Mesenteric fat pad (tissue), 1 donor: ENCODE data around the gene MGRN1. TPM values are rescaled to one million over a fixed set of nuclear protein-coding genes. Genes with fewer than 3 reads are reported as not detected.
"Not testable (repeated sequence)": the region's sequence is repeated elsewhere in the genome, so short reads cannot be mapped to it uniquely, and the experiment has no call there.

Experiments used
- DNase-seq: peaks from one replicate; pipeline ENCODE4 v3.0.0-alpha.2; 2020; ENCODE audit warnings: low spot score
- total RNA-seq: library from RNA; stranded (reverse); fragmentation: NEBNext Ultra II Directional; extraction: Animal tissue kit (Norgen Biotek cat#: 25700); gene quantifications from one replicate; pipeline ENCODE4 v1.2.1, GENCODE V29; 2021
- donor health status: DM: yes; HTN: yes; CAD: no.

Gene MGRN1
- total RNA-seq, 1 donor from 2014 or later = 74.1 TPM

DNA sequence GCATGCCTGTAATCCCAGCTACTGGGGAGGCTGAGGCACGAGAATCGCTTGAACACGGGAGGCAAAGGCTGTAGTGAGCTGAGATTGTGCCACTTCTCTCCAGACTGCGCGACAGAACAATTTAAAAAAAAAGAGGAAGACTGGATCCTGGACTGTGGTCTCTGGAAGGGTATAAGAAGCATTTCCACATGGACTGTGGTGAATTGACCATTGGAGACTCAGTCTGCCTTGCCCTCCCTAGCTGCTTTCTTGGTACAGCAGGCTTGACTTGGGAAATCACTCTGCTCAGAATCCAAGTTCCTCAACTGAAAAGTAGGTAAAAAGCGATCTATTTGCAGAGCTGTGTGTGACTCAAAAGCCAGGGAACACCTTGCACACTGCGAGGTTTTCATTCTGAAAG lies 1.0 kb upstream of the MGRN1 start:
- no peak for DNase-seq

DNA sequence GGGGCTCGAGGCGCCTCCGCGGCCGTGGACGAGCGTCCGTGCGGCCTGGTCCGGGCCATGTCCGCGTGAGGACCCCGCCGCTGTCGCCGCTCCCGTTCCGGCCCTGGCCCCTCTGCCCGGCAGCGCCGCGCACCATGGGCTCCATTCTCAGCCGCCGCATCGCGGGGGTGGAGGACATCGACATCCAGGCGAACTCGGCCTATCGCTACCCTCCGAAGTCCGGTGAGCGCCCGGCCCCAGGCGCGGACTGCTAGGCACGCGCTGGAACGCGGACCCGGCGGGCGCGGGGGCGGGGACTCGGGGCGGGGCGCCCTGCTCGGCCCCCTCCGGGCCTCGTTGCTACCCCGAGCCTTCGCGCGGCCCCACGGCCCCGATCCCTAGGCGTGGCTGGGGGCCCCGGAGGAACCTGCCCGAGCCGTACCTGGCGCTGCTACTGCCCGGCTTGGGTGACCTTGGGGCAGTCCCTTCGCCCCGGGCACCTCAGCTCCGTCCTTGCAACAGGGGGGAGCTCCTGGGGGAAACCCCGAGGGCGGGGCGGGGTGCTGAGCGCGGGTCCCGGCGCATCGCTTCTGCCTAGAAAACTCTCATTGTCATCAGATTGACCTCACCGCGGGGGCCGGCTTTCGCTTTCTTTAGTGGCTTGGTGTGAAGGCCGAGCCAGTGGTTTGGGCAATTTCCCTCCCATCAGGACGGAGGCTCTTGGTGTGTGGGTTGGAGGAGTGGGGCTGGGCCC lies 367 bp downstream of the MGRN1 start:
- DNase-seq = peak; percentile 94

DNA sequence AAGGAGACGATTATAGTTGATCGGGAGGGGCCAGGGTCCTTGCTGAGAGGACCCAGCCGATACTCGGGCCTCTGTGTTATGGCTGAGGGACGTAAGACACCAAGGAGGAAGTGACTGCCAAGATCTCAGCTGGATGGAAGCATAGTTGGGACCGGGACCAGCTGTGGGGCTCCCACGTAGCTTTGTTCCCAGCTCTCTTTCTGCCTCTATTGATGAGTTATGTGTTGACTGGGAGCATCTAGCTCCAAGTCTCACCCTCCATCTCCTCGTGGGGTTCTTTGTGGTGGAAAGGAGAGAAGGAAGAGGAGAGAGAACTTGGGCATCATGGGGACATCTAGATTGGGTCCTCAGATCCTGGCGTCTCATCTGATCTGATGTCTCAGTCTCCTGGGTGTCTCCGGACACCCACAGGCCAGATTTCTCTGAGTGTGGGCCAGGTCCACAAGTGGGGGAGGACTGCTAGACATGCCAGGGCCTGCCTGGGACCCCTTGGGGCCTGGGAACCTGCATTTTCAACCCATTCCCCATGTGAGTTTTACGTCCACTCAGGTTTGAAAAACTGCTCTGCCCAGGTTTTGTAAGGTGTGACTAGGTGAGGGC lies 1.0 kb downstream of the MGRN1 start:
- no peak for DNase-seq

DNA sequence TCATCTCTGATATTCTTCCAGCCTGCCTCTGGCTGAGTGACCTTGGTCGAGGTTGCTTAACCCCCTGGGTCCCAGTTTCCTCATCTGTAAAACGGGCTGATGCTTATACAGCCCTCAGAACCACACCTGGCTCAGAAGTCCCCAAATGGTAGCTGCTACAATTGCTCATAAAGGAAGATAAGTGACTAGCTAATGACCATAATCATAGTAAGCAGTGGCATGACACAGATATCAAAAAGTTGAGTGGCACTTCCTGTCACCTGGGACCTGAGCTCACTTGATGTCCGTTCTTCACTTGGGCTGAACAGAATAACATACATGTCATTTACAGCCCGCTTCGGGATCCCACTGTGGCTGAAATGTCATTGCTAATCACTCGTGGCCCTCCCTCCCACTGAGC lies 1.8 kb downstream of the MGRN1 start:
- DNase-seq = no peak

DNA sequence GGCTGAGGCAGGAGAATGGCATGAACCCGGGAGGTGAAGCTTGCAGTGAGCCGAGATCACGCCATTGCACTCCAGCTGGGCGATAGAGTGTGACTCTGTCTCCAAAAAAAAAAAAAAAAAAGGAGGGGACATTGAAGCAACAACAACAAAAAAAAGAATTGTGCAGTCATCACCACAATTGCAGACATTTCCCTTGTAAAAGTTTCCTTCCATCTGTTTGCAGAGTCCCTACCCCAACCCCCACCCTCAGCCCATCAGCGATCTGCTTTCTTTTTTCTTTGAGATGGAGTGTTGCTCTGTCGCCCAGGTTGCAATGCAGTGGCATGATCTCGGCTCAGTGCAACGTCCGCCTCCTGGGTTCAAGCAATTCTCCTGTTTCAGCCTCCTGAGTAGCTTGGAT lies 3.7 kb downstream of the MGRN1 start:
- no peak for DNase-seq

DNA sequence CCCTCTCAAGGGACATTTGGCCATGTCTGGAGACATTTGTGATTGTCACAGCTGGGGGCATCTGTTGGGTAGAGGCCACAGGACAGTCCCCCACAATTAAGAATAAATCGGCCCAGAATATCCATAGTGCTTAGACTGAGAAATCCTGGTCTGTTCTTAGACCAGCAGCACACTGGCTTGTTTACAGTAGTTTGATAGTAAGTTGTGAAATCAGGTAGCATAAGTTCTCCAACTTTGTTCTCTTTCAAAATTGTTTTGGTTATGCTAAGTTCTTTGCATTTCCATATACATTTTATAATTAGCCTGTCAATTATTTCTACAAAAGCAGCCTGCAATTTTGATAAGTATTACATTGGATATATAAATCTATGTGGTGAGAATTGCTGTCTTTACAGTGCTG lies 6.8 kb downstream of the MGRN1 start:
- no peak for DNase-seq

DNA sequence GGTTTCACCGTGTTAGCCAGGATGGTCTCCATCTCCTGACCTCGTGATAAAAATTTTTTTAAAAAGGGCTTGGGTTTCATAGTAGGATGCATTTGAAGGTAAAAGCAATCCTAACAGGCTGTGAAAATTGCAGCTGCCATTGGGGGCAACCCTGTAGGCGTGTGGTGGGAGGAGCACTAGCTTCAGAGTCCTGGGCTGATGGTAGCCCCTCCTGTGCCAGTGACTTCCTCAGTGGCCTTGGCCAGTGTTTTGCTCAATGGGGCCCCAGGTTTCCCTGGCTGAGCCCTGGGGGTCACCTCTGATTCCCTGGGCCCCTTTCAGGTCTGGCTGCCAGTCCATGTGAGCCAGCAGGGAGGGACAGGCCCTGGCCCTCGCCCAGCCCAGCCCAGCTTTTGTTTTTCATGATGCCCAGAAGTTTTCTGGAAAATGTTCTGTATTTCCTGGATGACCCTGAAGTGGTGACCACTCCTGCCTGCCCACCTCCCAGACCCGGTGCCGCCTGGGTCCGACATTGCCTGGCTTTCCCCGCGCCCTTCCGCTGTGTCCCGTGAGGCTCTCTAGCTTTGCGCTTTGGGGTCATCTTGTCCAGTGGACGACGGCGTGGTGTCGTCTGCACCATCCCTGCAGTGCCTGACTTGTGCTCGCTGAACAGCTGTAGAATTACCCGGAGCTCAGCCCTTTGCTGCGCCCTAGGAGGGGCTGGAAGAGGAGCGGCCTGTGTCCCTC lies 9.4 kb downstream of the MGRN1 start:
- DNase-seq = no peak

DNA sequence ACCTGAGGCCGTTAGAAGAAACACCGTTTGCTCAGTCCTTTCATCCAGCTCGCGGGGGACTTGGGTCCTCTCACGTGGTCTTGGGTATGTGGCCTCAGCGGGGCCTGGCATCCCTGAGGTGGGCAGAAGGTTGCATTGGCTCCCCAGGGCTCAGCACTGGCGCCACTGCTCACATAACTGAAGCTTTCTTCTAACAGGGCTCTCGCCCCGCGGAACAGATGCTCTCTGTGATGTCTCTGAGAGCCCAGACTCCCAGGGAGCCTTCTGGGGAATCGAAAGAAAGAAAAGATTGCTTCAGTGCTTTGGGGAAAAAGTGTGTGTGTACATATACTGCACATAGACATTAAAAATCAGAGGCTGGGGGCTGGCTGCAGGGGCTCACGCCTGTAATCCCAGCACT lies 10.1 kb downstream of the MGRN1 start:
- DNase-seq = no peak

DNA sequence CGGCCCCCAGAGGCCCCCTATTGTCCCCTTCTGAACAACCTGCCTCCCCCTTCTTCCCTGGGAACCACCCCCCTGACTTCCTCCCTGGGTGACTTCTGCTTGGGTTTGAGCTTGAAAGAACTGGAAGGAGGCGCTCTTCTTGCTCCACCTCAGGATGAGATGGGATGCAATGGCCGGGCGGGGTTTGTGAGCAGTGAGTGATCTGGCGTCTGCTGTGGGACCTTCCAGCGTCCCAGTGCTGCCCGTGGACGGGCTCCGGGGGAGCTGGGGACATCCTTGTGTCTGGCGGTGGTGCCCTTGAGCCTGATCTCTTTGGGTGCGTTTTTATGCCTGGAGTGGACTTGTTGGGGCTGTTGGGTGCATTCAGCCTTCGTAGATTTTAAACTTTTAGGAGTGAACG lies 11.6 kb downstream of the MGRN1 start:
- DNase-seq = no peak

DNA sequence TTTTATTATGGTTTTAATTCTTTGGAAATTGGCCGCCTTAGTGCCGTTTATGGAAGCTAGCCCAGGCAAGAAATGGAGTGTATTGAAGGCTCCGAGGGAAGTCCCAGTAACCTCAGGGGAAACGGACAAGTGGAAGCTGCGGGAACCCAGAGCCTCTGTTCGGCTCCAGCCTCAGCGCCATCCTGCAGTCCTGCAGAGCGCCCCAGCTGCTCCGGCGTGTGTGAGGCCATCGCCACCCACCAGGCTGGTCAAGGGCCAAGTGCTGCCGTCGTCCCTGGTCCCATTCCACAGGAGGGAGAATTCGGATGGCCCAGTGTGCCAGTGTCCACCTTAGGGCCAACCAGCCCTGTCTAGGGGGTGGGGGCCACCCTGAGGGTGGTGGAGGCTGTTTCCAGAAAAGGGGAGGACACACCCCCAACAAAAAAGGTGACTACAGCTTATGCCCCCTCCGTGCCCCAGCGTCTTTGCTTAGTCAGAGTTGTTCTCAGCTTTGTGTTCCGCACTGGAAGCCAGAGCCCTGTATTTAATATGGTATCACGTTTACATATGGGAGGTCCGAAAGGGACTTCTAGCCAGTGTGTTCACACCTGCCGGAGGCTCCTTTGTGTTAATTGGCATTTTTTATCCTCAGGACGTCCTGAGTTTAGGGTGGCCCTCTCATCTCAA lies 13.0 kb downstream of the MGRN1 start:
- no peak for DNase-seq

DNA sequence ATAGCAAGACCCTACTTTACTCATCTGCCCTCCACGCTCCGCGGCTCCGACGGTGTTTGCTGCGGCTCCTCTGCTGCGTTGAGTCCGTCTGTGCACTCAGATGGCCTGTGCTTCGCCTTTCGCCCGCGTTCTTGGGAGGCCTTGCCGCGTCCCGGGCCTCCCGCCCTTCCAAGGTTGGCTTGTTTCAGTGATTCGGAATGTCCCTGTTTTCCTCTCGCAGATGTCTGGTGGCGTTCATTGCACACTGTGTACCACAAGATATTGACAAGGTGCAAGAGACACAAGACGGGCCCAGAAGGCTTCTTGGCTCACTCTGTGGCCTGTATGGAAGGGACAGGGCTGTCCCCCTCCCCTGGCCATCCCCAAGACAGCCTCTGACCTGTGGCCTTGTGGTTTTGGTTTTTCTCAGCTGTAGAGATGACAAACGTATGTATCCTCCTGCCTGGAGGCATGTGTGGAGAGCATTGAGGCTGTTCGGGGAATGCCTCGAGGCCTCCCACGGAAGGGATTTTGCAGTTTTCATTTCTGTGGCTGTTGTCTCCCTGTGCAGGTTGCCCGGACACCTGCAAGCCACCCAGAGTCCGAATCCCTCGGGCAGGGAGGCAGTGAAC lies 15.4 kb downstream of the MGRN1 start:
- DNase-seq = no peak

DNA sequence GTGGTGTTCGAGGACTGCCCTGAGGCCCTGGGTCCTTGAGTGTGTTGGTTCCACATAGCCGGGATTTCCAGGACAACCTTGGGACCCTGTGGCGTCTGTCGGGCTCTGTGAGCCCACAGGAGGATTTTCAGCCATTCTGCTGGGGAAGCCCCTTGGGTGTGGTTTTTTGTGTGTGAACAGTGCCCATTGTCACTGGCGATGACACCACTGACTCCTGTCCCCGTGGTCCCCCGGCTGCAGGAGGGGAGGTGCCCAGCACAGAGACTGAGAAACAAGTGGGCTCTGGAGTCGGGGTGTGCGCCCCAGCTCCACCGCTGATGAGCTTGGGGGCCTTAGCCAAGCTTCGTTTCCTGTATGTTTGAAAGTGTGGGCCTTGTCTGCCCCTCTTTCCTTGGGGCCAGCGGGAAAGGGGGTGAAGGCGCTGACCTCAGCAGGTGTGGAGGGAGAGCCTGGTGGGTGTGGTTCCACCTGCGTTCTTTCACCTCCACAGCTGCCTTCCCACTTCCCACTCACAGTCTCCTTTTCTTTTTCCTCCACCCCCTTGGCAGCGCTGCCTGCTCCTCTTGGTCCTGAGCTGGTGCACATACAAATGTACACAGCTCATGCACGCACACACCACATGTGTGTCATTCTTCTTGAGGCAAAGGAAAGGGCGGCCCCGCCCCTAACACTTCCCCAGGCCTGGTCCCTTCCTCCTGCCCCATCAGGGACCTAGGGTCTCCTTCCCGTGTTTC lies 16.1 kb downstream of the MGRN1 start:
- no peak for DNase-seq

DNA sequence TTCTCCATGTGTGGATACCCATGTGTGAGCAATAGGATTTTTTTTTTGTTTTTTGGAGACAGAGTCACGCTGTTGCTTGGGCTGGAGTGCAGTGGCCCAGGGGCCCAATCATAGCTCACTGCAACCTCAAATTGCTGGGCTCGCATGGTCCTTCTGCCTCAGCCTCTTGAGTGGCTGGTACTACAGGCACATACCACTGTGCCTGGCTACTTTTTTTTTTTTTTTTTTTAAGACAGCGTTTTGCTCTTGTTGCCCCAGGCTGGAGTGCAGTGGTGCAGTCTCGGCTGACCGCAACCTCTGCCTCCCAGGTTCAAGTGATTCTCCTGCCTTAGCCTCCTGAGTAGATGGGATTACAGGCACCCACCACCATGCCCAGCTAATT lies 16.7 kb downstream of the MGRN1 start:
- no peak for DNase-seq

DNA sequence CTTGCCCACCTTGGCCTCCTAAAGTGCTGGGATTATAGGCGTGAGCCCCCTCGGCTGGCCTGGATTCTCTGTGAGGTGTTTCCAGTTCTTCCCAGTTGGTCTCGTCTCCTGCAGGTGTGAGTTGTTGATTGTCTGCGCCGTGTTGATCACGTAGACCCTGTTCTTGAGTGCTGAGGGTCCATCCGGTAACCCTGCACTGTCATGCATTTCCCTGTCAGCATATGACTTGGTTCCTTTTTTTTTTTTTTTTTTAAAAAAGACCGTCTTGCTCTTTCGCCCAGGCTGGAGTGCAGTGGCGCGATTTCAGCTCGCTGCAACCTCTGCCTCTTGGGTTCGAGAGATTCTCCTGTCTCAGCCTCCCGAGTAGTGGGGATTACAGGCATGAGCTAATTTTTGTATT lies 17.3 kb downstream of the MGRN1 start:
- DNase-seq = no peak

DNA sequence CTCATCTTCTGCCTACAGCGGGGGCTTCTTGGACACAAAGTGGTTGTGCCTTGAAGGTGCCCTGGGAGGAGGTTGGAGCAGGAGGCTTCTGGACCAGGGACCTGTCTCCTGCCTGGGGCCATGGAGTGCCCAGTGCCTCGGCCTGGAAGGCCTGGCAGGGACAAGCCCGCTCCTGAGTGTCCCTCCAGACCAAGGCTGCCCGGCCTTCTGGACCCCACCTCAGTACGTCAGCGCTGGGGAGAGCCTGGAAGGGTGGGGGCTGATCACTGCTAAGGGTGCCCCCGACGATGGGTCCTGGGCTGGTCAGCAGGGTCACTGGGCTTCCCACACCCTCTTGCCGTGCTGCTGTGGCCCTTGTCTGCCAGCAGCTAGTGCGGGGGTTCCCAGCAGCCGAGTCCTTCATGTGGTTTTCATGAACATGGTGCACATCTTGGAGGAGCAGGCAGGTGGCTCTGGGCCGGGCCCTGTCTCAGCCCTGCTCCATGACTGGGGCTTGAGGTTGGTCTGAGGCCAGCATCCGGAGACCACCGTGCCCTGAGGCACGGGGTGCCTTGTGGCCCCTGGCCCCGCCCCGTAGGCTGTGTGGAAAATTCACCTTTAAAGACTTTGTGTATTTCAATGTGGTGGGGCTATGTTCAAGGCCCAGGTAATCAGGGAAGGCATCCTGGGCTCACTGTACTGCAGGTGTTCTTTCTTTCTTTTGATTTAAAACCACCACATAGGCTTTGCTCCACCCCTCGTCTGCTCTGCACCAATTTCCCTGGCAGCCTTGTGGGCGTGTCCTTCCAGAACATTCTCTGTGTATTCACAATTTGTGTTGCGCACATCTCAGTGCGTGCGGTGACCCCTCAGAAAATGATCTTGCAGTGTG lies 22.4 kb downstream of the MGRN1 start:
- DNase-seq = no peak

DNA sequence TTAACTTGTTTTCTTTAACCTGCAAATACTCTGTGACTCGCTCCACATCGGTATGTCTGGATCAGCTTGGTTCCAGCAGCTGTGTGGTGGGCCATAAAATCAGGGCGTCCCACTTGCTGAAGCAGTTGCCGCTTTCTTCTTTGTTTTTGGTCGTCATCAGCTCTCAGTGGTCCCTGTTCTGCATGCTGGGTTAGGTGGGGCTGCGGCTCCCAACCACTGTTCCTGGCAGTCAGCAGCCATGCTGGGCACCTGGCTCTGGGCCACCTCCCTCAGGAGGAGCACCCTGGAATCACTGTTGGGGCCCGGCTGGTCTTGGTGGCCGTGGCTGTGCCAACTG lies 23.0 kb downstream of the MGRN1 start:
- no peak for DNase-seq

DNA sequence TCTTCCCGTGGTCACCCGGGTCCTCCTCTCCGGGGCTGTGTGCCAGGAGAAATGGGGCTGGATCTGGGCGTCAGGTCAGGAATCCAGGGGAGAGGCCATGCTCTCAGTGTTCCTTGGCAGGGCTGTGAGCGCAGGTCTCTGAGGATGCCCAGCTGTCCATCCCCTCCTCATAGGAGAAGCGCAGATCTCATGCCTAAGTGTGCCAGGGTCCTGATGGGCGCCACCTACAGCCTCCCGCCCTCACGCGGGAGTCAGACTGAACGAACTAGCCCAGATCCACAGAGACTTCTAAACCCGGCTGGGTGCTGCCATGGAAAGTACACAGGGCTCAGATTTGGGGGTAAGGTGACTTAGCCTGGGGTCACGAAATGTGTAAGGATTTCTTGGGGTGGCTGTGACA lies 24.3 kb downstream of the MGRN1 start:
- no peak for DNase-seq

DNA sequence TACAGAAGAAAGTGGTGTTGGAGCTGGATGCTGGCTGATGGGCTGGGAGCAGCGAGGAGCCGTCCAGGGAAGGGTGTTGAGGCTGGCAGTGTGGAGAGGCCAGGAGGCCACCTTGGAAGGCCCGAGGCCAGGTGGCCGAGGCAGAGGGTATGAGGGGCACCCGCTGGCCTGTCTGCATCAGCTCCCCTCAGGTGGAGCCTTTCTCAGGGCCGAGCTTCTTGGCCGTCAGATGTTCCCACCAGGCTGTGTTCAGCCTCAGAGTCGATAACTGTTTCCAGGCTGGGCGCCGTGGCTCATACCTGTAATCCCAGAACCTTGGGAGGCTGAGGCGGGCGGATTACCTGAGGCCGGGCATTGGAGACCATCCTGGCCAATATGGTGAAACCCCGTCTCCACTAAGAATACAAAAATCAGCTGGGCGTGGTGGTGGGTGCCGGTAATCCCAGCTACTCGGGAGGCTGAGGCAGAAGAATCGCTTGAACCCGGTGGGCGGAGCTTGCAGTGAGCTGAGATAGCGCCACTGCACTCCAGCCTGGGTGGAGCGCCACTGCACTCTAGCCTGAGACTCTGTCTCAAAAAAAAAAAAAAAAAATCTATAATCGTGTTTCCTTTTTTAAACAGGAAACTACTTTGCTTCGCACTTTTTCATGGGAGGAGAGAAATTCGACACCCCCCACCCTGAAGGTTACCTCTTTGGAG lies 25.3 kb downstream of the MGRN1 start:
- no peak for DNase-seq

DNA sequence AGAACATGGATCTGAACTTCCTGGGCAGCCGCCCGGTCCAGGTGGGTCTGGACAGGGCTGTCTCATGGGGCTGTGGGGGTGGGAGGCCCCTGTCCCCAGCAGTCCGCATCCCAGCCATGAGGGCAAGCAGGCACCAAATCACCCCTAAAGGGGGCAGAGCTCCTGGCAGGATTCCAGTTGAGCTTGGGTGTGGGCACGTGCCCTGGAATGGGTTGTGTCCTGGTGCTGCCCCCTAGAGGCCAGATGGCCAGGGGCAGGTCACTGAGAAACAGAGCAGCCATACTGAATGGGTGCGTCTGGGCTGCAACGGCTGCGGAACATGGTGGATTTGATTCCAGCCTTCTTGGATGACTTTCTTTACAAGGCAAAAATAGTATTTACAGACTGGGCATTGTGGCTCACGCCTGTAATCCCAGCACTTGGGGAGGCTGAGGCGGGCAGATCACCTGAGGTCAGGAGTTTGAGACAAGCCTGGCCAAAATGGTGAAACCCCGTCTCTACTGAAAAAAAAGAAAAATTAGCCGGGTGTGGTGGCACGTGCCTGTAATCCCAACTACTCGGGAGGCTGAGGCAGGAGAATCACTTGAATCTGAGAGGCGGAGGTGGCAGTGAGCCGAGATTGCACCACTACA lies 25.9 kb downstream of the MGRN1 start:
- DNase-seq = not testable (repeated sequence)
